CD4-positive, alpha-beta T cell (primary cell): ENCODE results near the gene IL24. TPM values are rescaled to one million over a fixed set of nuclear protein-coding genes. Genes with fewer than 3 reads are reported as not detected.

ENCODE experiments used
- ATAC-seq: fragments of 200-7000 bp; cut with Tn5 transposase; one replicate; pipeline ENCODE4 v1.10.0; 2022; ENCODE audit warnings: mild to moderate bottlenecking; ENCODE audit not compliant: poor library complexity
- CTCF ChIA-PET: fragments of 350-600 bp; sonication (Branson Sonifier 250); formaldehyde crosslinking; loops from one replicate; lab custom pipeline; 2021; ENCODE audit warnings: antibody characterized with exemption, inconsistent platforms; lab: Charles Lee
- POLR2A ChIA-PET: fragments of 350-600 bp; sonication (Branson Sonifier 250); formaldehyde crosslinking; loops from one replicate; lab custom pipeline; 2021; ENCODE audit warnings: antibody characterized with exemption, inconsistent platforms; lab: Charles Lee
- DNase-seq, 14 experiments: peaks; one replicate each; pipeline ENCODE4 v3.0.0-alpha.2; 2013 to 2020; ENCODE audit warnings: mixed read lengths in 2 of 14
- H3K27ac ChIP-seq, 2 donors: one replicate each; pipeline versions ENCODE4 v1.5.1 to v1.7.0; 2013; ENCODE audit warnings: low read length in 2 of 2, low read depth in 1 of 2, mild to moderate bottlenecking in 1 of 2
- H3K27me3 ChIP-seq, 2 experiments: 1 replicate in 1 of 2; 2 replicates in 1 of 2; pipeline versions ENCODE4 v1.6.1 to v1.7.0; 2013; ENCODE audit warnings: low read length in 2 of 2, control low read depth in 1 of 2, mild to moderate bottlenecking in 1 of 2, moderate library complexity in 1 of 2; ENCODE audit not compliant: insufficient read depth in 2 of 2, control insufficient read depth in 1 of 2
- H3K36me3 ChIP-seq: one replicate; pipeline ENCODE4 v1.6.1; 2013; ENCODE audit warnings: low read length, control low read depth; ENCODE audit not compliant: insufficient read depth
- H3K4me1 ChIP-seq: one replicate; pipeline ENCODE4 v1.6.1; 2013; ENCODE audit warnings: low read length, control low read depth; ENCODE audit not compliant: insufficient read depth
- H3K4me3 ChIP-seq: one replicate; pipeline ENCODE4 v1.5.1; 2013; ENCODE audit warnings: mild to moderate bottlenecking, low read length, moderate library complexity
- H3K9me3 ChIP-seq, 2 experiments: 1 replicate in 1 of 2; 2 replicates in 1 of 2; pipeline versions ENCODE4 v1.6.1 to v1.7.0; 2013; ENCODE audit warnings: low read length in 2 of 2, mild to moderate bottlenecking in 2 of 2, control low read depth in 1 of 2, moderate library complexity in 1 of 2; ENCODE audit not compliant: control insufficient read depth in 1 of 2, insufficient read depth in 1 of 2
- H3K27ac Mint-ChIP-seq: one replicate; pipeline ENCODE4 v1.8.0; 2020; ENCODE audit warnings: mixed read lengths
- H3K27me3 Mint-ChIP-seq: one replicate; pipeline ENCODE4 v1.8.0; 2021; ENCODE audit warnings: mixed read lengths
- H3K36me3 Mint-ChIP-seq: one replicate; pipeline ENCODE4 v1.8.0; 2021; ENCODE audit warnings: low read depth, mixed read lengths
- H3K4me1 Mint-ChIP-seq: one replicate; pipeline ENCODE4 v1.8.0; 2021; ENCODE audit warnings: low read depth, mixed read lengths
- H3K4me3 Mint-ChIP-seq: one replicate; pipeline ENCODE4 v1.8.0; 2020; ENCODE audit warnings: mild to moderate bottlenecking, mixed read lengths
- H3K9me3 Mint-ChIP-seq: one replicate; pipeline ENCODE4 v1.8.0; 2020; ENCODE audit warnings: mixed read lengths
- CTCF ChIP-seq: fragments of 200-600 bp; IDR thresholded peaks from one replicate; pipeline ENCODE4 v1.8.0; 2022; ENCODE audit warnings: antibody characterized with exemption, mild to moderate bottlenecking
- intact Hi-C, 2 experiments: fragments of 100-400 bp; cut with DNase I in 1 of 2; cut with micrococcal nuclease in 1 of 2; formaldehyde crosslinking; loops; one replicate each; pipeline versions ENCODE4 v1.15.1 to v1.9.0; 2023 to 2025; cut with DNase I, micrococcal nuclease
- total RNA-seq, 174 experiments: library from RNA in 2 of 174; stranded (reverse) in 2 of 174; gene quantifications; one replicate each; pipeline ENCODE4 v1.2.3 and lab custom pipeline; 2021 to 2026

The IL24 gene
- total RNA-seq, 2 experiments from 2014 or later = not detected

- intact Hi-C loops = loop anchor here (5.0 kb wide), 2 partner anchors 116 to 134 kb away; no protein-coding TSS in a partner anchor
- Mint-ChIP-seq H3K4me3 (no peak overlapping the region), H3K27ac (no peak overlapping the region), H3K27me3 (peaks cover 12% of the 10 kb centered on the region), H3K36me3 (no peaks in the 10 kb centered on the region), H3K9me3 (no peaks in the 10 kb centered on the region), H3K4me1 (peaks cover 7% of the 10 kb centered on the region)
- H3K4me3 ChIP-seq = no peak overlapping the region
- ChIA-PET POLR2A (no interaction called here), CTCF (no interaction called here)
- H3K4me1 ChIP-seq = peaks cover 5% of the 10 kb centered on the region
- no peaks in the 10 kb centered on the region for H3K27me3 ChIP-seq
- no peak for DNase-seq
- ATAC-seq = no peak
- no peak for TF ChIP-seq CTCF
- no peaks in the 10 kb centered on the region for H3K36me3 ChIP-seq
- no peaks in the 10 kb centered on the region for H3K9me3 ChIP-seq
- no peak overlapping the region for H3K27ac ChIP-seq
Measured at GRCh38 chr1:206866062-206866461, 31.2 kb upstream of the IL24 start.

- no peak for DNase-seq
- ChIA-PET POLR2A (interaction anchor here (0.6 to 1.1 kb wide), 3 partner anchors 39 to 150 kb away, joined by 3 to 4 read pairs (median 3); partner anchors contain the start of gene FCMR), CTCF (interaction anchor here (1.0 to 1.2 kb wide), 2 partner anchors 115 to 132 kb away, joined by 3 read pairs; no protein-coding TSS in a partner anchor)
- no peak for ATAC-seq
- H3K4me3 Mint-ChIP-seq = no peak overlapping the region
- peaks cover 2% of the 10 kb centered on the region for H3K9me3 Mint-ChIP-seq
- no peaks in the 10 kb centered on the region for H3K36me3 ChIP-seq
- H3K4me1 ChIP-seq = peaks cover 5% of the 10 kb centered on the region
- H3K27ac Mint-ChIP-seq = no peak overlapping the region
- H3K27me3 Mint-ChIP-seq = peaks cover 12% of the 10 kb centered on the region
- H3K4me1 Mint-ChIP-seq = peaks cover 7% of the 10 kb centered on the region
- no peak for TF ChIP-seq CTCF
- no peaks in the 10 kb centered on the region for H3K27me3 ChIP-seq
- no peak overlapping the region for H3K27ac ChIP-seq
- intact Hi-C loops = loop anchor here (5.0 kb wide), 2 partner anchors 115 to 135 kb away; no protein-coding TSS in a partner anchor
- H3K4me3 ChIP-seq = no peak overlapping the region
- peaks cover 0 to 2% of the 10 kb centered on the region in 2 experiments for H3K9me3 ChIP-seq
- no peaks in the 10 kb centered on the region for H3K36me3 Mint-ChIP-seq
Measured at GRCh38 chr1:206867239-206867638, 30.0 kb upstream of the IL24 start.

- Mint-ChIP-seq H3K9me3 (peaks cover 3% of the 10 kb centered on the region), H3K27me3 (peaks cover 12% of the 10 kb centered on the region), H3K4me1 (peaks cover 7% of the 10 kb centered on the region), H3K36me3 (no peaks in the 10 kb centered on the region), H3K4me3 (no peak overlapping the region), H3K27ac (no peak overlapping the region)
- CTCF ChIA-PET = interaction anchor here (1.2 kb wide), 1 partner anchor 133 kb away, joined by 3 read pairs; no protein-coding TSS in a partner anchor
- Histone ChIP-seq H3K4me3 (no peak overlapping the region), H3K4me1 (peaks cover 5% of the 10 kb centered on the region), H3K36me3 (no peaks in the 10 kb centered on the region), H3K27me3 (no peaks in the 10 kb centered on the region), H3K27ac (no peak overlapping the region), H3K9me3 (peaks cover 0 to 3% of the 10 kb centered on the region in 2 experiments)
- intact Hi-C loops = loop anchor here (5.0 kb wide), 2 partner anchors 115 to 135 kb away; no protein-coding TSS in a partner anchor
- POLR2A ChIA-PET = interaction anchor here (1.1 kb wide), 1 partner anchor 54 kb away, joined by 3 read pairs; the partner anchor contains the start of gene FCMR
- no peak for DNase-seq
- TF ChIP-seq CTCF = no peak
- ATAC-seq = no peak
Measured at GRCh38 chr1:206867716-206868115, 29.5 kb upstream of the IL24 start.
